ENCODE measurements around the gene CEACAM6. TPM values are rescaled to one million over a fixed set of nuclear protein-coding genes. Genes with fewer than 3 reads are reported as not detected.

The CEACAM6 gene
- not detected for total RNA-seq

- no peak for TF ChIP-seq CTCF (IDR thresholded peaks at IDR 0.05; ENCODE audit: low read depth)
Observed at GRCh38 chr19:41755328-41755913, at the start of gene CEACAM6. Gene CEACAM6 (plus strand): TSS chr19:41755530. CDS start chr19:41755639, 109 bp downstream.

- TF ChIP-seq CTCF (IDR thresholded peaks at IDR 0.05; ENCODE audit: low read depth): no peak
Observed at GRCh38 chr19:41706741-41707501, 48.4 kb upstream of the CEACAM6 start.

- no peak for TF ChIP-seq CTCF (IDR thresholded peaks at IDR 0.05; ENCODE audit: low read depth)
Observed at GRCh38 chr19:41707502-41707812, 47.9 kb upstream of the CEACAM6 start.

DNA sequence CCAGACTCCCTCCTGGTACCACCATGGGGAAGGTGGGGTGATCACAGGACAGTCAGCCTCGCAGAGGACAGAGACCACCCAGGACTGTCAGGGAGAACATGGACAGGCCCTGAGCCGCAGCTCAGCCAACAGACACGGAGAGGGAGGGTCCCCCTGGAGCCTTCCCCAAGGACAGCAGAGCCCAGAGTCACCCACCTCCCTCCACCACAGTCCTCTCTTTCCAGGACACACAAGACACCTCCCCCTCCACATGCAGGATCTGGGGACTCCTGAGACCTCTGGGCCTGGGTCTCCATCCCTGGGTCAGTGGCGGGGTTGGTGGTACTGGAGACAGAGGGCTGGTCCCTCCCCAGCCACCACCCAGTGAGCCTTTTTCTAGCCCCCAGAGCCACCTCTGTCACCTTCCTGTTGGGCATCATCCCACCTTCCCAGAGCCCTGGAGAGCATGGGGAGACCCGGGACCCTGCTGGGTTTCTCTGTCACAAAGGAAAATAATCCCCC, 47.4 kb upstream of the CEACAM6 start:
- no peak for TF ChIP-seq CTCF (IDR thresholded peaks at IDR 0.05; ENCODE audit: low read depth)

- TF ChIP-seq CTCF (IDR thresholded peaks at IDR 0.05; ENCODE audit: low read depth): no peak
Observed at GRCh38 chr19:41708481-41708880, 46.8 kb upstream of the CEACAM6 start, which contains the start of gene CEACAM5. Gene CEACAM5 (plus strand): TSS chr19:41708626. CDS start chr19:41708732, 106 bp downstream.

GRCh38 chr19:41709951-41710645, 45.2 kb upstream of the CEACAM6 start:
- TF ChIP-seq CTCF (IDR thresholded peaks at IDR 0.05; ENCODE audit: low read depth): no peak
